WTC11 (cell line): Measurements from ENCODE around the gene SLC9A3. TPM values are rescaled to one million over a fixed set of nuclear protein-coding genes. Genes with fewer than 3 reads are reported as not detected.

Source experiments
- ATAC-seq: fragments of 200-7000 bp; cut with Tn5 transposase; 2 replicates; pipeline ENCODE4 v1.10.0; 2021; ENCODE audit warnings: mild to moderate bottlenecking, moderate library complexity
- CTCF ChIA-PET: fragments of 300-600 bp; sonication (Branson Sonifier 250); formaldehyde crosslinking; loops from one replicate; lab custom pipeline; 2021; ENCODE audit warnings: antibody characterized with exemption; lab: Charles Lee
- POLR2A ChIA-PET: fragments of 350-600 bp; sonication (Branson Sonifier 250); formaldehyde crosslinking; loops from one replicate; lab custom pipeline; 2021; ENCODE audit warnings: antibody characterized with exemption; lab: Charles Lee
- DNase-seq: peaks from one replicate; pipeline ENCODE4 v3.0.0; 2021; ENCODE audit warnings: low spot score
- H3K27ac Mint-ChIP-seq: 2 replicates; pipeline ENCODE4 v1.8.0; 2021; ENCODE audit warnings: mixed read lengths
- H3K27me3 Mint-ChIP-seq: 2 replicates; pipeline ENCODE4 v1.8.0; 2021; ENCODE audit warnings: low read depth, mild to moderate bottlenecking, moderate library complexity, mixed read lengths
- H3K36me3 Mint-ChIP-seq: 2 replicates; pipeline ENCODE4 v1.8.0; 2021; ENCODE audit warnings: mixed read lengths
- H3K4me1 Mint-ChIP-seq: 2 replicates; pipeline ENCODE4 v1.8.0; 2022; ENCODE audit warnings: mixed read lengths
- H3K4me3 Mint-ChIP-seq: 2 replicates; pipeline ENCODE4 v1.8.0; 2021; ENCODE audit warnings: mild to moderate bottlenecking, moderate library complexity, mixed read lengths
- H3K9me3 Mint-ChIP-seq: 2 replicates; pipeline ENCODE4 v1.8.0; 2021; ENCODE audit warnings: mixed read lengths
- CREB1 ChIP-seq: sonication (generic); formaldehyde crosslinking; IDR thresholded peaks from 2 replicates; pipeline ENCODE4 v1.8.0; 2023; ENCODE audit warnings: mild to moderate bottlenecking, missing genetic modification reagents
- ETV6 ChIP-seq: sonication (generic); formaldehyde crosslinking; IDR thresholded peaks from 2 replicates; pipeline ENCODE4 v1.8.1; 2022; ENCODE audit warnings: mild to moderate bottlenecking, missing genetic modification reagents
- IRF2 ChIP-seq: sonication (generic); formaldehyde crosslinking; IDR thresholded peaks from 2 replicates; pipeline ENCODE4 v1.8.0; 2022; ENCODE audit warnings: low read depth, missing genetic modification reagents, borderline replicate concordance
- MXD4 ChIP-seq: fragments of 250-450 bp; sonication (Bioruptor Pico); IDR thresholded peaks from 2 replicates; pipeline ENCODE4 v1.8.0; 2021; ENCODE audit warnings: mild to moderate bottlenecking, moderate library complexity, borderline replicate concordance
- TEAD4 ChIP-seq: sonication (generic); formaldehyde crosslinking; IDR thresholded peaks from 2 replicates; pipeline ENCODE4 v1.8.0; 2022; ENCODE audit warnings: mild to moderate bottlenecking, missing genetic modification reagents
- TP53 ChIP-seq: sonication (generic); formaldehyde crosslinking; IDR thresholded peaks from 2 replicates; pipeline ENCODE4 v1.8.1; 2023; ENCODE audit warnings: mild to moderate bottlenecking, missing genetic modification reagents
- ZNF219 ChIP-seq: sonication (generic); formaldehyde crosslinking; IDR thresholded peaks from 2 replicates; pipeline ENCODE4 v1.8.0; 2023; ENCODE audit warnings: missing genetic modification reagents, mild to moderate bottlenecking, borderline replicate concordance
- total RNA-seq: library from RNA; stranded (reverse); gene quantifications from 3 replicates; pipeline ENCODE4 v1.2.3, GENCODE V29; 2021
- TF ChIP-seq, protein P1 (sequence below): fragments of 250-450 bp; sonication (Bioruptor Pico); IDR thresholded peaks from 2 replicates; pipeline ENCODE4 v1.9.0; 2021; ENCODE audit warnings: moderate library complexity, mild to moderate bottlenecking, inconsistent platforms, borderline replicate concordance
- TF ChIP-seq, protein P2 (sequence below): fragments of 200-600 bp; IDR thresholded peaks from 2 replicates; pipeline ENCODE4 v1.8.0; 2022; ENCODE audit warnings: antibody characterized with exemption

SLC9A3 gene
- total RNA-seq, 1 experiment from 2014 or later = 1.6 TPM

GRCh38 chr5:423233-423565 lies 101.0 kb downstream of the SLC9A3 start (continued):
- TF ChIP-seq, protein P1, sequence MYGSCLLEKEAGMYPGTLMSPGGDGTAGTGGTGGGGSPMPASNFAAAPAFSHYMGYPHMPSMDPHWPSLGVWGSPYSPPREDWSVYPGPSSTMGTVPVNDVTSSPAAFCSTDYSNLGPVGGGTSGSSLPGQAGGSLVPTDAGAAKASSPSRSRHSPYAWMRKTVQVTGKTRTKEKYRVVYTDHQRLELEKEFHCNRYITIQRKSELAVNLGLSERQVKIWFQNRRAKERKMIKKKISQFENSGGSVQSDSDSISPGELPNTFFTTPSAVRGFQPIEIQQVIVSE (CRISPR knock-in tag) = no peak

DNA sequence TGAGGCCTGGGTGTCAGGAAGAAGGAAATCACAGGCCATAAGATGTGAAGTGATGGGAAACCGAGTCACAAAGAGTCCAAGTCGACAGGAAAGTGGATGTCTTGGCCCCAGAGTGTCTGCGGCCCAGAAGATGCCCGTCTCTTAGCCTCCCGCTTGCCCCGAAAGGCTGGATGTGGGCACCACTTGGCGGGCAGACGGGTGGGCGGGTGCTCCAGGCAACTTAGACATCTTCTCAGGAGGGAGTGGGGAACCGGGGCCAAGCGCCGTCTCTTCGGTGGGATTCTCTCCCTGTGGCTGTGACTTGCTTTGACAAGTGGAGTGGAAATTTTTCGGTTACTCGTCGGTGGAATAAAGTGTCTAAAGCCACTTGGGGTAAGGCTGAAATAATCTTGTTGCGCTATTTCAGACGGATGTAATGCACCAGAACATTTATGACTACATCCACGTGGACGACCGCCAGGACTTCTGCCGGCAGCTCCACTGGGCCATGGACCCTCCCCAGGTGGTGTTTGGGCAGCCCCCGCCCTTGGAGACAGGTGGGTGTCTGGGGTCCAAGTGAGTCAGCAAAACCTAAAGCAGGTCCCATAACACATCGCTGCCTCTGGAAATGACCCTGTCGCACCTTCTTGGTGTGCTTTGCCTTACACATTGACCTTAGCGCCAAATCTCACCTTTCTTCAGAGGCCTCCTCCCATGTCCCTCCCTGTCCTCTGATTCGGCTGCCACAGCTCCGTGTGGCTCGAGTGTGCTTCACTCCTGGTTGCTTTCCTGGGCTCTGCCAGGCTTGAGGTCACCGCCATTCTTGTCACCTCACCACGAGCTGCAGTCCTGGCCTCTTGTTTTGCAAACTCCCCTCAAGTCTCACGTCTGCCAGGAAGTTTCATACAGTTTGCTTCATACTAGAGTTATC lies 101.7 kb downstream of the SLC9A3 start:
- H3K27ac Mint-ChIP-seq = peak overlapping the region; percentile 2; the same call in 1 of the 2 replicates
- no peak overlapping the region for H3K4me3 Mint-ChIP-seq
- ChIA-PET POLR2A (no interaction called here), CTCF (interaction anchor here (1.2 to 1.7 kb wide), 3 partner anchors 8 to 72 kb away, joined by 4 to 5 read pairs (median 4); no protein-coding TSS in a partner anchor)
- no peak for ATAC-seq
- H3K9me3 Mint-ChIP-seq = peaks cover 12% of the 10 kb centered on the region
- H3K4me1 Mint-ChIP-seq = peaks cover 6% of the 10 kb centered on the region; the same call in 1 of the 2 replicates
- H3K36me3 Mint-ChIP-seq = no peaks in the 10 kb centered on the region
- H3K27me3 Mint-ChIP-seq = no peaks in the 10 kb centered on the region; the same call in 1 of the 2 replicates
- no peak for TF ChIP-seq TEAD4 (CRISPR knock-in tag)
- TF ChIP-seq, protein P2, sequence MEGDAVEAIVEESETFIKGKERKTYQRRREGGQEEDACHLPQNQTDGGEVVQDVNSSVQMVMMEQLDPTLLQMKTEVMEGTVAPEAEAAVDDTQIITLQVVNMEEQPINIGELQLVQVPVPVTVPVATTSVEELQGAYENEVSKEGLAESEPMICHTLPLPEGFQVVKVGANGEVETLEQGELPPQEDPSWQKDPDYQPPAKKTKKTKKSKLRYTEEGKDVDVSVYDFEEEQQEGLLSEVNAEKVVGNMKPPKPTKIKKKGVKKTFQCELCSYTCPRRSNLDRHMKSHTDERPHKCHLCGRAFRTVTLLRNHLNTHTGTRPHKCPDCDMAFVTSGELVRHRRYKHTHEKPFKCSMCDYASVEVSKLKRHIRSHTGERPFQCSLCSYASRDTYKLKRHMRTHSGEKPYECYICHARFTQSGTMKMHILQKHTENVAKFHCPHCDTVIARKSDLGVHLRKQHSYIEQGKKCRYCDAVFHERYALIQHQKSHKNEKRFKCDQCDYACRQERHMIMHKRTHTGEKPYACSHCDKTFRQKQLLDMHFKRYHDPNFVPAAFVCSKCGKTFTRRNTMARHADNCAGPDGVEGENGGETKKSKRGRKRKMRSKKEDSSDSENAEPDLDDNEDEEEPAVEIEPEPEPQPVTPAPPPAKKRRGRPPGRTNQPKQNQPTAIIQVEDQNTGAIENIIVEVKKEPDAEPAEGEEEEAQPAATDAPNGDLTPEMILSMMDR = no peak
- no peak for TF ChIP-seq ZNF219 (CRISPR knock-in tag)
- TF ChIP-seq ETV6 (CRISPR knock-in tag) = no peak
- no peak for TF ChIP-seq TP53
- peak; percentile 3 for DNase-seq

- H3K36me3 Mint-ChIP-seq = no peaks in the 10 kb centered on the region
- CTCF ChIA-PET = no interaction called here
- no peaks in the 10 kb centered on the region; the same call in 1 of the 2 replicates for H3K27me3 Mint-ChIP-seq
- H3K4me1 Mint-ChIP-seq = peaks cover 6% of the 10 kb centered on the region; the same call in 1 of the 2 replicates
- POLR2A ChIA-PET = no interaction called here
- no peak overlapping the region for H3K27ac Mint-ChIP-seq
- H3K9me3 Mint-ChIP-seq = peaks cover 10% of the 10 kb centered on the region
- TF ChIP-seq IRF2 (CRISPR knock-in tag) = no peak
- TF ChIP-seq MXD4 (CRISPR knock-in tag) = no peak
- DNase-seq (no peak), ATAC-seq (no peak)
- H3K4me3 Mint-ChIP-seq = no peak overlapping the region
These were observed 102.3 kb downstream of the SLC9A3 start for GRCh38 chr5:421901-422300.

GRCh38 chr5:421287-421880 lies 102.9 kb downstream of the SLC9A3 start:
- CTCF ChIA-PET = no interaction called here
- H3K27ac Mint-ChIP-seq = no peak overlapping the region
- POLR2A ChIA-PET = no interaction called here
- H3K9me3 Mint-ChIP-seq = peaks cover 5% of the 10 kb centered on the region
- H3K4me1 Mint-ChIP-seq = peaks cover 6% of the 10 kb centered on the region; the same call in 1 of the 2 replicates
- DNase-seq = no peak
- H3K27me3 Mint-ChIP-seq = no peaks in the 10 kb centered on the region; the same call in 1 of the 2 replicates
- no peaks in the 10 kb centered on the region for H3K36me3 Mint-ChIP-seq
- no peak overlapping the region for H3K4me3 Mint-ChIP-seq
- no peak for ATAC-seq
- no peak for TF ChIP-seq CREB1 (CRISPR knock-in tag)
- TF ChIP-seq, protein P2 = 0 out of 2 replicates have a peak, but pooled peaks have one; percentile 11
